Mesenchymal stem cell (in vitro differentiated cells and primary cell): Measurements from ENCODE around the gene CPA1.

Source experiments
- DNase-seq: peaks from one replicate; pipeline ENCODE4 v3.0.0-alpha.2; 2013
- H2AFZ ChIP-seq: one replicate; pipeline ENCODE4 v1.6.1; 2013; ENCODE audit warnings: low read depth, mild to moderate bottlenecking, control low read depth, inconsistent platforms, low read length, moderate library complexity
- H2AK5ac ChIP-seq: 2 replicates; pipeline ENCODE4 v1.6.1; 2013; ENCODE audit warnings: low read length, moderate library complexity, mild to moderate bottlenecking, inconsistent platforms; ENCODE audit not compliant: severe bottlenecking
- H2BK120ac ChIP-seq: one replicate; pipeline ENCODE4 v1.6.1; 2013; ENCODE audit warnings: low read depth, mild to moderate bottlenecking, inconsistent platforms, low read length, moderate library complexity
- H2BK12ac ChIP-seq, 2 experiments: one replicate each; pipeline ENCODE4 v1.6.1; 2013; ENCODE audit warnings: inconsistent platforms in 2 of 2, low read length in 2 of 2, mild to moderate bottlenecking in 2 of 2, moderate library complexity in 2 of 2, control low read depth in 1 of 2
- H2BK15ac ChIP-seq: one replicate; pipeline ENCODE4 v1.6.1; 2013; ENCODE audit warnings: mild to moderate bottlenecking, low read depth, inconsistent platforms; ENCODE audit not compliant: poor library complexity, severe bottlenecking
- H2BK5ac ChIP-seq: 2 replicates; pipeline ENCODE4 v1.6.1; 2013; ENCODE audit warnings: low read depth, mild to moderate bottlenecking, low read length, control low read depth, inconsistent platforms; ENCODE audit not compliant: poor library complexity, severe bottlenecking
- H3K14ac ChIP-seq, 2 experiments: one replicate each; pipeline ENCODE4 v1.6.1; 2013; ENCODE audit warnings: inconsistent platforms in 2 of 2, low read length in 2 of 2, control low read depth in 1 of 2, mild to moderate bottlenecking in 1 of 2, moderate library complexity in 1 of 2
- H3K18ac ChIP-seq, 2 experiments: one replicate each; pipeline ENCODE4 v1.6.1; 2013; ENCODE audit warnings: inconsistent platforms in 2 of 2, low read length in 2 of 2, control low read depth in 1 of 2, low read depth in 1 of 2, mild to moderate bottlenecking in 1 of 2
- H3K23ac ChIP-seq, 2 experiments: one replicate each; pipeline ENCODE4 v1.6.1; 2013; ENCODE audit warnings: inconsistent platforms in 2 of 2, low read length in 2 of 2, mild to moderate bottlenecking in 2 of 2, moderate library complexity in 2 of 2, control low read depth in 1 of 2
- H3K27ac ChIP-seq: 2 replicates; pipeline ENCODE4 v1.5.1; 2013; ENCODE audit warnings: mild to moderate bottlenecking, moderate library complexity, low read length, control low read depth, inconsistent platforms; ENCODE audit not compliant: poor library complexity, severe bottlenecking
- H3K27me3 ChIP-seq, 2 experiments: 2 replicates each; pipeline versions ENCODE4 v1.6.1 to v1.7.0; 2013; ENCODE audit warnings: low read length in 2 of 2, mild to moderate bottlenecking in 2 of 2, moderate library complexity in 2 of 2, control low read depth in 1 of 2, inconsistent platforms in 1 of 2; ENCODE audit not compliant: control insufficient read depth in 1 of 2, insufficient read depth in 1 of 2
- H3K36me3 ChIP-seq, 2 experiments: 2 replicates each; pipeline versions ENCODE4 v1.6.1 to v1.7.0; 2013; ENCODE audit warnings: low read length in 2 of 2, control low read depth in 1 of 2, inconsistent platforms in 1 of 2, low read depth in 1 of 2, mild to moderate bottlenecking in 1 of 2; ENCODE audit not compliant: insufficient read depth in 2 of 2, control insufficient read depth in 1 of 2
- H3K4ac ChIP-seq, 2 experiments: one replicate each; pipeline ENCODE4 v1.6.1; 2013; ENCODE audit warnings: inconsistent platforms in 2 of 2, low read length in 2 of 2, mild to moderate bottlenecking in 2 of 2, moderate library complexity in 2 of 2, control low read depth in 1 of 2, low read depth in 1 of 2
- H3K4me1 ChIP-seq: 2 replicates; pipeline ENCODE4 v1.6.1; 2013; ENCODE audit warnings: low read depth, low read length, control low read depth; ENCODE audit not compliant: control insufficient read depth, insufficient read depth
- H3K4me2 ChIP-seq: 2 replicates; pipeline ENCODE4 v1.6.1; 2013; ENCODE audit warnings: low read length, mild to moderate bottlenecking, inconsistent platforms; ENCODE audit not compliant: poor library complexity, severe bottlenecking
- H3K4me3 ChIP-seq, 2 experiments: 2 replicates each; pipeline versions ENCODE4 v1.5.1 to v1.7.0; 2013; ENCODE audit warnings: low read length in 2 of 2, mild to moderate bottlenecking in 2 of 2, control low read depth in 1 of 2, low read depth in 1 of 2; ENCODE audit not compliant: insufficient read depth in 1 of 2
- H3K79me1 ChIP-seq: replicated peaks from 2 replicates; pipeline ENCODE4 v1.6.1; 2013; ENCODE audit warnings: mild to moderate bottlenecking, control low read depth, low read length, inconsistent platforms; ENCODE audit not compliant: poor library complexity, severe bottlenecking
- H3K9ac ChIP-seq: 2 replicates; pipeline ENCODE4 v1.7.0; 2013; ENCODE audit warnings: mild to moderate bottlenecking, low read length, moderate library complexity
- H3K9me3 ChIP-seq: 2 replicates; pipeline ENCODE4 v1.7.0; 2013; ENCODE audit warnings: mild to moderate bottlenecking, low read length; ENCODE audit not compliant: control insufficient read depth
- H4K8ac ChIP-seq: one replicate; pipeline ENCODE4 v1.6.1; 2013; ENCODE audit warnings: inconsistent platforms, mild to moderate bottlenecking, low read length, moderate library complexity
- H4K91ac ChIP-seq: one replicate; pipeline ENCODE4 v1.6.1; 2013; ENCODE audit warnings: mild to moderate bottlenecking, low read length, inconsistent platforms
- WGBS: methylation state at CpG from one replicate; pipeline ENCODE4 v1.1.7; 2013; ENCODE audit warnings: mixed read lengths; 5-methylcytosine and 5-hydroxymethylcytosine counted together

Gene CPA1

GRCh38 chr7:130409712-130410072 is 29.4 kb downstream of the CPA1 start:
- no peaks in the 10 kb centered on the region for H3K27me3 ChIP-seq
- no peak overlapping the region for H2BK5ac ChIP-seq
- peak overlapping the region; percentile 29 for H4K8ac ChIP-seq
- no peak overlapping the region for H3K23ac ChIP-seq
- H2BK120ac ChIP-seq, result no peak overlapping the region
- 49% methylated on average over 4 of the region's 4 CpGs for WGBS
- H3K9me3 ChIP-seq, result no peaks in the 10 kb centered on the region
- H2BK12ac ChIP-seq, result peak overlapping the region; percentile 31 to 51
- no peak overlapping the region for H3K18ac ChIP-seq
- peaks cover 4% of the 10 kb centered on the region for H3K4me1 ChIP-seq
- no peak overlapping the region for H3K9ac ChIP-seq
- DNase-seq, result no peak
- H3K36me3 ChIP-seq, result no peaks in the 10 kb centered on the region
- H3K14ac ChIP-seq, result no peak overlapping the region
- H3K4ac ChIP-seq, result peak overlapping the region in 1 of 2 experiments; percentile 29
- no peak overlapping the region for H3K4me3 ChIP-seq
- peaks cover 2% of the 10 kb centered on the region for H3K79me1 ChIP-seq
- no peak overlapping the region for H3K27ac ChIP-seq
- no peak overlapping the region for H2AFZ ChIP-seq
- peak overlapping the region; percentile 60 for H4K91ac ChIP-seq
- no peak overlapping the region for H2BK15ac ChIP-seq
- H3K4me2 ChIP-seq, result no peak overlapping the region
- H2AK5ac ChIP-seq, result peak overlapping the region; percentile 3

DNA sequence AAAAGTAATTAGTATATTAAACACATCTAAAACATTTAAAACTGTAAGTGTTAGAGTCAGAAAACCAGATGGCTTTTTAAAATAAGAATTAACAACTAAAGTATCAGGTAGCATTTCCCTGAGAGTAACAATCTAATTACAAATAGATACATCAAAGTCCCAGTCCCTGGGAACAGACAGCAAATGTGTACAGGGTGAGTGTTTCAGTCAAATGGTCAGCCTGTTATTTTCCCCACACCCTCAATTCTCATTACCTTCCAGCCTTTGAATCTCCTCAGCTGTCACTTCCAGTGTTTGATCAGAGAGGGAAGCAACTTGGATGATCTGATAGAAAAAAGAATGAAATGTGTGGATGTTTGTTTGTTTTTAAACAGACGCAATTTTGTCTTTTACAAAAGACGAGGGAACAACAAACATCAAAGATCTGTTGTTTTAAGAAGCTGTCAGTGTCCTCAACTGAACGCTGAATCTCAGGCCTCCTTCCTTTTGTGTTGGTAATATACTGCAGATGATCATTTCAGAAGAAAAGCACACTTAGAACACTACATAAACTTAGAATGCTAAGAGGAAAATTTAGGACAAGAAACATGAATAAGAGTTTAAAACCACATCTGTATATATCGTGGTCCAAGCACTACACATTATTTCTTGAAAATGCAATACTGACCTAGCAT is 30.7 kb downstream of the CPA1 start:
- Histone ChIP-seq H2BK12ac (no peak overlapping the region), H3K4me3 (no peak overlapping the region), H3K23ac (no peak overlapping the region), H3K4me2 (no peak overlapping the region), H3K9ac (no peak overlapping the region), H2AFZ (no peak overlapping the region), H2BK5ac (no peak overlapping the region), H3K9me3 (no peaks in the 10 kb centered on the region), H4K91ac (no peak overlapping the region), H3K36me3 (no peaks in the 10 kb centered on the region), H3K18ac (no peak overlapping the region), H3K27me3 (no peaks in the 10 kb centered on the region), H3K4ac (no peak overlapping the region), H2AK5ac (no peak overlapping the region), H2BK15ac (no peak overlapping the region), H3K4me1 (peaks cover 4% of the 10 kb centered on the region), H4K8ac (no peak overlapping the region), H3K27ac (no peak overlapping the region), H3K79me1 (peaks cover 2% of the 10 kb centered on the region), H2BK120ac (no peak overlapping the region), H3K14ac (no peak overlapping the region)
- 50% methylated on average over 3 of the region's 4 CpGs for WGBS
- no peak for DNase-seq

GRCh38 chr7:130413201-130413600 is 32.9 kb downstream of the CPA1 start:
- Histone ChIP-seq H3K27ac (no peak overlapping the region), H3K4me1 (peaks cover 4% of the 10 kb centered on the region), H2AK5ac (no peak overlapping the region), H3K79me1 (peaks cover 2% of the 10 kb centered on the region), H4K91ac (no peak overlapping the region), H3K27me3 (no peaks in the 10 kb centered on the region), H4K8ac (no peak overlapping the region), H3K36me3 (no peaks in the 10 kb centered on the region), H2BK120ac (no peak overlapping the region), H3K18ac (no peak overlapping the region), H3K4me2 (no peak overlapping the region), H3K4me3 (no peak overlapping the region), H3K9ac (no peak overlapping the region), H2AFZ (no peak overlapping the region), H3K14ac (no peak overlapping the region), H2BK15ac (no peak overlapping the region), H3K23ac (no peak overlapping the region), H2BK12ac (no peak overlapping the region), H3K4ac (no peak overlapping the region), H3K9me3 (no peaks in the 10 kb centered on the region), H2BK5ac (no peak overlapping the region)
- WGBS, result 99% methylated on average over 4 of the region's 4 CpGs
- no peak for DNase-seq

GRCh38 chr7:130415006-130415405 is 34.7 kb downstream of the CPA1 start:
- Histone ChIP-seq H3K23ac (no peak overlapping the region), H3K9ac (no peak overlapping the region), H3K18ac (no peak overlapping the region), H4K8ac (no peak overlapping the region), H3K4me1 (peaks cover 6% of the 10 kb centered on the region), H3K27ac (no peak overlapping the region), H2AK5ac (no peak overlapping the region), H2BK15ac (no peak overlapping the region), H2BK120ac (no peak overlapping the region), H3K9me3 (no peaks in the 10 kb centered on the region), H3K36me3 (peaks cover 0 to 2% of the 10 kb centered on the region in 2 experiments), H3K4me2 (no peak overlapping the region), H3K4me3 (no peak overlapping the region), H3K14ac (no peak overlapping the region), H3K27me3 (no peaks in the 10 kb centered on the region), H3K4ac (no peak overlapping the region), H4K91ac (no peak overlapping the region), H2AFZ (no peak overlapping the region), H2BK5ac (no peak overlapping the region), H3K79me1 (peaks cover 3% of the 10 kb centered on the region), H2BK12ac (no peak overlapping the region)
- no peak for DNase-seq
